NT2/D1 (cell line): ENCODE results near the gene ZNF629.

ENCODE experiments used
- YY1 ChIP-seq: IDR thresholded peaks from 2 replicates; pipeline ENCODE4 v1.6.1; 2011; ENCODE audit not compliant: insufficient read length, insufficient read depth
- ZNF274 ChIP-seq: IDR thresholded peaks from 2 replicates; pipeline ENCODE4 v1.6.1; 2011; ENCODE audit warnings: mild to moderate bottlenecking, low read depth, low read length

DNA sequence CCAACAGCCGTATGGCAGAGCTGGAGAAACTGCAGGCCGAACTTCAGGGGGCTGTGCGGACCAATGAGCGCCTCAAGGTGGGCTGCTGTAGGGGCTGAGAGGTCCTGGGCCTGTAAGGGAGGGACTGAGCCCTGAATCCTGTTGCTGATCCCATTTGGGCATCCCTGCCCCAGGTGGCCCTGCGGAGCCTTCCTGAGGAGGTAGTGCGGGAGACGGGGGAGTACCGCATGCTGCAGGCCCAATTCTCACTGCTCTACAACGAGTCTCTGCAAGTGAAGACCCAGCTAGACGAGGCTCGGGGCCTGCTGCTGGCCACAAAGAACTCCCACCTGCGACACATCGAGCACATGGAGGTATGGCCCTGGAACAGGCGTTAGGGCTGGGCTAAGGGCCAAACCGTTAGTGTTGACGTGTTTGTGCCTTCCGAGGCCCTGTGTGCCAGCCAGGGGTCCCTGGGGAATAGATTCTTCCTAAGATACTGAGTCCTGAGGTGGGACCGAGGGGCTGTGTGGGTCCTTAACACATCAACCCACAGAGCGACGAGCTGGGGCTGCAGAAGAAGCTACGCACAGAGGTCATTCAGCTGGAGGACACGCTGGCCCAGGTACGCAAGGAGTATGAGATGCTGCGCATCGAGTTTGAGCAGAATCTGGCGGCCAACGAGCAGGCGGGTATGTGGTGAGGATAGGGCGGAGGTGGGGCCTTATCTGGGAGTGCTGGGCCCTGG, 20.6 kb downstream of the ZNF629 start:
- TF ChIP-seq ZNF274 (no peak), YY1 (no peak)
